Measurements from ENCODE around the gene SAMM50. TPM values are rescaled to one million over a fixed set of nuclear protein-coding genes. Genes with fewer than 3 reads are reported as not detected.

SAMM50 gene
- total RNA-seq, 2 donors from 2014 or later, result 37.6 to 43.0 TPM

DNA sequence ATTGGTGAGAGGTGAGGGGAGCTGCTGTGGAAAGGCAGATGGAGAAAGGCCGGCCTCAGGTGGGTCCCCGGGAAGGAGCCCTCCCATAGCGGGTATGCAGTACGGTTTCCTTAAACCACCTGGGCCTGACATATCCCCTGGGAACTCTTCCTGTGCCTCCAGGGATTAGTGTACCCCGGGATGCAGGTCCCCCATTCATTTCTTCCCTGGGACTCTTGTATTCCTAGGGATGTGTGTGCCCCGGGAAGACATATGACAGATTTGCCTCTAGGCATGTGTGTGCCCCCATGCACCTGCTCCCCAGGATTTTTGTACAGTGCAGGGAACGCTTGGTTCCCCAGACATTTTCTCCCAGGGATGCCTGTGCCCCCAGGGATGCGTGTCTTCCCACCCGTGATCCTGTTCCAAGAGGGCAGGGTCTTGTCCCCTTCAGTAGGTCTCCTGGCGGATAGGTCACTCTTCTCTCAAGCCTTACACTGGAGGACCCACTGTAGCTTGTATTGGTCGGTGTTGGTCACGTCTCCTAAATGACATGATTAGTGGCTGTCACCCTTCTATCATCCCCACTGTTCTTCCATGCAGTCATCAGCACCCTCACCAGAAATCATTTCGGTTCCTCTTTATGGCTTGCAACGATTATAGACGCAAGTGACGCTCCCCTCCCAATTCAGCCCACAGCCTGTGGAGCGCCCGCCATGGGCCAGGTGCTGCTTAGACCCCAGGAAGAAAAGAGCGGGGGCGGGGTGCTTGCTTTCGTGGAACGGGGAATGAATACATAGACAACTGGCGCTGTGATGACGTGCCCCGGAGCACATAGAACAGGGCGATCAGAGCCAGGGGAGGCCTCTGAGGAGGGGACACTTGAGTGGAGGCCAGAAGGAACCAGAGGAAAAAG, 70.2 kb downstream of the SAMM50 start:
- Mint-ChIP-seq H3K36me3 (ENCODE audit: insufficient read depth in 2 of 2) (no peaks in the 10 kb centered on the region), H3K4me3 (peak overlapping the region; percentile 83 to 85), H3K27me3 (ENCODE audit: low read depth) (no peaks in the 10 kb centered on the region), H3K4me1 (ENCODE audit: low read depth) (peaks cover 34% of the 10 kb centered on the region), H3K27ac (peak overlapping the region; percentile 51), H3K9me3 (no peaks in the 10 kb centered on the region)
- DNase-seq, result no peak
- ATAC-seq (replicated peaks in 1 of 2), result no peak

- peak overlapping the region; percentile 90 for H3K27ac Mint-ChIP-seq
These were observed 70.9 kb downstream of the SAMM50 start for GRCh38 chr22:44026066-44026629.

DNA sequence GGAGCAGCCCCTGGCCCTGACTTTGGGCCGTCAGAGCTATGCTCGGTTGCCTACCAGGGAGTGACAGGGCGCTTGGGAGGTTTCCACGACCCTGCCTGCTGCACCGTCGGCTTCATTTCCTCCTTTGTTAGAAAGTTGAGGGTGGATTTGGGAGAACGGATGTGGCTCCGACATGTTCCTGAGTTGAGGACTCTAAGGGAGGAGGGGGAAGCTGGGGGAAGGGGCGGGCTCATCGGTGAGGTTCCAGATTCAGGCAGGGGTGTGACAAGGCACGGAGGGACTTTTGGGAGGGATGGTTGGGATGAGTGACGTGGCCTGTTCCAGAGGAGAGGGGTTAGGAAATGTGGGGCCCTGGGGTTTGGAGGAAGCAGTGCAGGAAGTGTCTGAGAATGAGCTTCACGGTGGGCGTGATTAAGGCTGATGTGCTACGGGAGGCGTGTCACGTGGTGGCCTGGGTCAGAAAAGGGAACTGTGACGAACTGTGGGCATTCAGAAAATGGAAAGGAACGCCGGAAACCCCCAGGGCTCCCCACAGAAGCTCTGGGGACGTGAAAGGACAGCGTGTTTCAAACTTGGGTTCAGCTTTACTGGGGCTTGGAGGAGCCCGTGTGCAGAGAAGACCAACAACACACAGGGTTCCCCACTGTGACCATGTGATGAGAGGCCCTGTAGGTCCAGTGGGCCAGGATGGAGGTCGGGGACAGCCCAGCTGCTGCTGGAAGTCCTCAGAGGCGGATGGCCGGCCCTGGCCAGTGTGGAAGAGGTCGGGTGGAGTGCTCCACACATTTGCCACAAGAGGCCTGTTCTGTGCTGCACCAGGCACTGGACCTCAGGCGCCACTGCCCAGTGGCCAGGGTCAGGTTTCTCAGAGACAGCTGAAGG, 71.6 kb downstream of the SAMM50 start:
- ATAC-seq (replicated peaks in 1 of 2) (peak; percentile 73 to 77), DNase-seq (peak; percentile 77 to 79)
- H3K9me3 Mint-ChIP-seq, result no peaks in the 10 kb centered on the region
- peak overlapping the region; percentile 90 for H3K27ac Mint-ChIP-seq
- H3K4me1 Mint-ChIP-seq (ENCODE audit: low read depth), result peaks cover 42% of the 10 kb centered on the region
- no peaks in the 10 kb centered on the region for H3K36me3 Mint-ChIP-seq (ENCODE audit: insufficient read depth in 2 of 2)
- peak overlapping the region; percentile 77 to 85 for H3K4me3 Mint-ChIP-seq
- H3K27me3 Mint-ChIP-seq (ENCODE audit: low read depth), result no peaks in the 10 kb centered on the region

More at GRCh38 chr22:44026066-44026629, 70.9 kb downstream of the SAMM50 start:
- no peak for DNase-seq
- Mint-ChIP-seq H3K36me3 (ENCODE audit: insufficient read depth in 2 of 2) (no peaks in the 10 kb centered on the region), H3K4me1 (ENCODE audit: low read depth) (peaks cover 36% of the 10 kb centered on the region), H3K4me3 (peak overlapping the region; percentile 83 to 85), H3K9me3 (no peaks in the 10 kb centered on the region), H3K27me3 (ENCODE audit: low read depth) (no peaks in the 10 kb centered on the region)
- ATAC-seq (replicated peaks in 1 of 2), result no peak

DNA sequence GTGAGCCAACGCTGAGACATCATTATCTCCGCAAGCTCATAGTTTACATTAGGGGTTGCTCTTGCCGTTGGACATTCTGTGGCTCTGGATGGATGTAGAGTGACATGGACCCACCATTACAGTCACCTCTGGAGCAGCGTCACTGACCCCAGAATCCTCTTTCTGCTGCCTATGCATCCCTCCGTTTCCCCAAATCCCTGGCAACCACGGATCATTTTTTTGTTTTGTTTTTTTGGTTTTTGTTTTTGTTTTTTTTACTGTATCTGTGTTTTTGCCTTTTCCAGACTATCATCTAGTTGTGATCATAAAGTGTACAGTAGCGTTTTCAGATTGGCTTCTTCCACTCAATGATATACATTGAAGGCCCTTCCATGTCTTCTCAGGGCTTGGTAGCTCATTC, 72.8 kb downstream of the SAMM50 start:
- H3K4me1 Mint-ChIP-seq (ENCODE audit: low read depth), result peaks cover 42% of the 10 kb centered on the region
- H3K27ac Mint-ChIP-seq, result peak overlapping the region; percentile 76
- peak overlapping the region in 1 of 2 donors; percentile 62 for H3K4me3 Mint-ChIP-seq
- H3K27me3 Mint-ChIP-seq (ENCODE audit: low read depth), result no peaks in the 10 kb centered on the region
- DNase-seq, result no peak
- no peak for ATAC-seq (replicated peaks in 1 of 2)
- no peaks in the 10 kb centered on the region for H3K9me3 Mint-ChIP-seq
- no peaks in the 10 kb centered on the region for H3K36me3 Mint-ChIP-seq (ENCODE audit: insufficient read depth in 2 of 2)

GRCh38 chr22:44029069-44029468, 73.8 kb downstream of the SAMM50 start:
- no peak overlapping the region for H3K4me3 Mint-ChIP-seq
- no peak overlapping the region for H3K27ac Mint-ChIP-seq
- no peaks in the 10 kb centered on the region for H3K9me3 Mint-ChIP-seq
- no peak for DNase-seq
- no peak for ATAC-seq (replicated peaks in 1 of 2)
- H3K27me3 Mint-ChIP-seq (ENCODE audit: low read depth), result no peaks in the 10 kb centered on the region
- peaks cover 38% of the 10 kb centered on the region for H3K4me1 Mint-ChIP-seq (ENCODE audit: low read depth)
- H3K36me3 Mint-ChIP-seq (ENCODE audit: insufficient read depth in 2 of 2), result no peaks in the 10 kb centered on the region

DNA sequence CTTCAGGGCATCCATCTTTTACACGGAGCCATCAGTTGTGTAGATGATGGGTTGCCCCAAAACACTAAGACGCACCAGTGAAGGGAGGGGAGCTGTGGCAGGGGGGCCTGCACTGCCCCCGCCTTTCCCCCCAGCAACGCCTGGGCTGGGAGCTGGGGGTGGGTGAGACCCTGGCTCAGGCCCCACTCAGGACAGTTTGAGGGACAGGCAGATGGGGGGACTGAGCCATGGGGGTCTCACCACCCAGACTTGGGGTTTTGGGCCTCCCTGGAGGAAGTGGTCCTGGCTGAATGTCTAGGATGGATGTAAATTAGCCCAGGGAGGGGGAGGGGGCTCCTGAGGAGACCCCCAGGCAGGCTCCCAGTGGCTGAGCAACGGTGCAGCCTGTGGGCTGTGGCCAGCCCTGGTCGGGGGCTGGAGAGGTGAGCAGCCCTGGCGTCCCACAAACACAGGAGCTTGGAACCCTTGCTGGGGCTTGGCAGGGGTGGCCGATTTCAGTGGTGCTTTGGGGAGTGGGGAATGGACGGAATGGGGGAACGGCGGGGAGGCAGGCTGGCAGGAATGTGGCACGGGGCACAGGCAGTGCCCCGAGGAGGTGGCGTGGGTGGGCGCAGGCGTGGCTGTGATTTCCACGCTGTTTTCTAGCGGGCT, 74.9 kb downstream of the SAMM50 start:
- Mint-ChIP-seq H3K36me3 (ENCODE audit: insufficient read depth in 2 of 2) (no peaks in the 10 kb centered on the region), H3K27ac (no peak overlapping the region), H3K4me3 (no peak overlapping the region), H3K27me3 (ENCODE audit: low read depth) (no peaks in the 10 kb centered on the region), H3K4me1 (ENCODE audit: low read depth) (peaks cover 33% of the 10 kb centered on the region), H3K9me3 (no peaks in the 10 kb centered on the region)
- no peak for ATAC-seq (replicated peaks in 1 of 2)
- DNase-seq, result no peak

DNA sequence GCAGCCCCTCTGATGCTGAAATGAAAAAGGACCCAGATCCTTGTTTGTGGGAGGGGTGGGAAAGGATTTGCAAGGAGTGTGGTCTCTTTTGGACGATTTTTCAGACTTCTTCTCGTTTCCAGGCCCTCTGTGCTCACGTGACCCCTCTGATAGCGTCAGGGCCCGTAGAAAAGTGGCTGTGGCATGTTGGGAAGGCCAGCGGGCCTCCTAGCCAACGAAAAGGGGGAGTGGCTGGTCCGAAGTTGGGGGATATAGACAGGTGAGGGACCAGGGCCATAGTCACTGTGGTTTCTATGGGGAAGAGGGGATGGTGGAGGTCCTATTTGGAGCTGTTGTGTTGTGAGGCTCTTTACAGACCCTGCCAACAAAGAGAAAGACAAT, 75.5 kb downstream of the SAMM50 start:
- Mint-ChIP-seq H3K27me3 (ENCODE audit: low read depth) (no peaks in the 10 kb centered on the region), H3K36me3 (ENCODE audit: insufficient read depth in 2 of 2) (no peaks in the 10 kb centered on the region), H3K27ac (no peak overlapping the region), H3K4me3 (peak overlapping the region in 1 of 2 donors; percentile 36), H3K4me1 (ENCODE audit: low read depth) (peaks cover 28% of the 10 kb centered on the region), H3K9me3 (no peaks in the 10 kb centered on the region)
- DNase-seq, result no peak
- ATAC-seq (replicated peaks in 1 of 2), result no peak

GRCh38 chr22:44031158-44031952, 76.1 kb downstream of the SAMM50 start:
- peaks cover 21% of the 10 kb centered on the region for H3K4me1 Mint-ChIP-seq (ENCODE audit: low read depth)
- H3K4me3 Mint-ChIP-seq, result peak overlapping the region; percentile 33 to 66
- H3K36me3 Mint-ChIP-seq (ENCODE audit: insufficient read depth in 2 of 2), result no peaks in the 10 kb centered on the region
- ATAC-seq (replicated peaks in 1 of 2), result peak; percentile 41 to 56
- no peaks in the 10 kb centered on the region for H3K9me3 Mint-ChIP-seq
- no peaks in the 10 kb centered on the region for H3K27me3 Mint-ChIP-seq (ENCODE audit: low read depth)
- peak overlapping the region; percentile 56 for H3K27ac Mint-ChIP-seq
- DNase-seq, result peak in 1 of 2 donors; percentile 27

GRCh38 chr22:44032126-44032730, 77.0 kb downstream of the SAMM50 start:
- Mint-ChIP-seq H3K4me3 (no peak overlapping the region), H3K27me3 (ENCODE audit: low read depth) (no peaks in the 10 kb centered on the region), H3K36me3 (ENCODE audit: insufficient read depth in 2 of 2) (no peaks in the 10 kb centered on the region), H3K9me3 (no peaks in the 10 kb centered on the region), H3K4me1 (ENCODE audit: low read depth) (peaks cover 13% of the 10 kb centered on the region), H3K27ac (no peak overlapping the region)
- DNase-seq (no peak), ATAC-seq (replicated peaks in 1 of 2) (no peak)

DNA sequence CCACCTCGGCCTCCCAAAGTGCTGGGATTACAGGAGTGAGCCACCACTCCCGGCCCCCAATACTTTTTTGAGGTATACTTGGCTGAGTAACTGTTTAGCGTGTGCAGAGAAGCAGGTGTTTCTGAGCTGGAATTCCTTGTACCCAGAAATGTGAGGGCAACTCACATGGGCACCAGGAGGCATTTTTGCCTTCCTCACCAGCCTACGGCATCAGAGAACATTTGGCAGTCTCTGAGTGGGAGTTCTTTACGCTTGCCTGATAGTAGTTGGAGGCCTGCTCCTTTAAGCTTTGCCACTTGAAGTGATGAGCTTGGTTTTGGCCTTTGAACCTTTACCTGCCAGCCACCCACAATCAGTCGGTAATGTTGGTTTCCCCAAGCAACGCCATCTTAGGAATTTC, 78.0 kb downstream of the SAMM50 start:
- no peak for ATAC-seq (replicated peaks in 1 of 2)
- no peak overlapping the region for H3K27ac Mint-ChIP-seq
- H3K4me3 Mint-ChIP-seq, result no peak overlapping the region
- H3K9me3 Mint-ChIP-seq, result no peaks in the 10 kb centered on the region
- peaks cover 9% of the 10 kb centered on the region for H3K4me1 Mint-ChIP-seq (ENCODE audit: low read depth)
- H3K36me3 Mint-ChIP-seq (ENCODE audit: insufficient read depth in 2 of 2), result no peaks in the 10 kb centered on the region
- H3K27me3 Mint-ChIP-seq (ENCODE audit: low read depth), result peaks cover 5% of the 10 kb centered on the region
- no peak for DNase-seq

DNA sequence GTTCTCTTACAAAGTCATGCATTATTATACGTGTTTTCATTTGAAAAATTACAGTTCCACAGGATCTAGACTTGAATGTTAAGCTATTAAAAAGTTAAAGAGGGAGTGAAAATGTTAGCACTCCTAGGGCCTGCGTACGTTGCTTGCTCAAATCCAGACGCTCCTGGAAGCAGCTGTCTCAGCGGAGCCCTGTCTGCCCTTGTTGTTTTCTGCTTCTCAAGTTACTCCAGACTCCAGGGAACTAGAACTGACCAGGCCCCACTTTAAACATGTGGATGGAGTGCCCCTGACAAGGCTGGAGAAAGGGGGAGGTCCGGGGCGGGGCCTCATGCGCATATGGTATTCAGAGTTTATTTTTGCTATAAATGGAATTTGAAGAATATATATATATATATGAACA, 78.5 kb downstream of the SAMM50 start:
- H3K4me3 Mint-ChIP-seq, result no peak overlapping the region
- peaks cover 9% of the 10 kb centered on the region for H3K27me3 Mint-ChIP-seq (ENCODE audit: low read depth)
- DNase-seq (no peak), ATAC-seq (replicated peaks in 1 of 2) (no peak)
- no peak overlapping the region for H3K27ac Mint-ChIP-seq
- peaks cover 10% of the 10 kb centered on the region for H3K4me1 Mint-ChIP-seq (ENCODE audit: low read depth)
- no peaks in the 10 kb centered on the region for H3K9me3 Mint-ChIP-seq
- no peaks in the 10 kb centered on the region for H3K36me3 Mint-ChIP-seq (ENCODE audit: insufficient read depth in 2 of 2)

Data from activated T-cell treated with anti-CD3 and anti-CD28 coated beads, Interleukin-2, amount 50 U/mL, for 72 hours (primary cell).